GM12872 (cell line): Measurements from ENCODE around the gene CC2D1A.

Experiments used
- CTCF ChIP-seq: IDR thresholded peaks from 3 replicates; pipeline ENCODE4 v1.5.1; 2011; ENCODE audit warnings: low read depth, mild to moderate bottlenecking, low read length, moderate library complexity; ENCODE audit not compliant: insufficient read depth

Gene CC2D1A

GRCh38 chr19:13931391-13932148 lies 25.6 kb downstream of the CC2D1A start:
- TF ChIP-seq CTCF: no peak

- no peak for TF ChIP-seq CTCF
Measured at GRCh38 chr19:13932149-13932637, 26.2 kb downstream of the CC2D1A start.

GRCh38 chr19:13932911-13933393 lies 27.0 kb downstream of the CC2D1A start:
- TF ChIP-seq CTCF: no peak

- TF ChIP-seq CTCF: no peak
Measured at GRCh38 chr19:13934785-13935109, 28.7 kb downstream of the CC2D1A start.

GRCh38 chr19:13935765-13936510 lies 29.9 kb downstream of the CC2D1A start:
- TF ChIP-seq CTCF: no peak

- TF ChIP-seq CTCF: no peak
Measured at GRCh38 chr19:13937479-13938300, 31.7 kb downstream of the CC2D1A start.
